Karpas-422 (cell line): ENCODE measurements around the gene NKG7. TPM values are rescaled to one million over a fixed set of nuclear protein-coding genes. Genes with fewer than 3 reads are reported as not detected.

ENCODE experiments used
- DNase-seq: peaks from one replicate; pipeline ENCODE4 v3.0.0-alpha.2; 2015
- H2AFZ ChIP-seq: fragments of 200-600 bp; sonication (generic); 2 replicates; pipeline ENCODE4 v1.6.1; 2014; ENCODE audit warnings: antibody characterized with exemption, low read length, mixed read lengths
- H3K27ac ChIP-seq: fragments of 200-600 bp; sonication (generic); 2 replicates; pipeline ENCODE4 v1.5.1; 2014; ENCODE audit warnings: mild to moderate bottlenecking, low read length, moderate library complexity
- H3K27me3 ChIP-seq: fragments of 200-600 bp; sonication (generic); 2 replicates; pipeline ENCODE4 v1.6.1; 2014; ENCODE audit warnings: low read length, mixed read lengths
- H3K36me3 ChIP-seq: fragments of 200-600 bp; sonication (generic); 2 replicates; pipeline ENCODE4 v1.6.1; 2014; ENCODE audit warnings: low read length, mixed read lengths; ENCODE audit not compliant: insufficient read depth
- H3K4me1 ChIP-seq: fragments of 200-600 bp; sonication (generic); 2 replicates; pipeline ENCODE4 v1.6.1; 2014; ENCODE audit warnings: mild to moderate bottlenecking, low read length, mixed read lengths
- H3K4me2 ChIP-seq: fragments of 200-600 bp; sonication (generic); 2 replicates; pipeline ENCODE4 v1.6.1; 2014; ENCODE audit warnings: low read length, low read depth, mild to moderate bottlenecking; ENCODE audit not compliant: poor library complexity, severe bottlenecking
- H3K4me3 ChIP-seq: fragments of 200-600 bp; sonication (generic); 2 replicates; pipeline ENCODE4 v1.5.1; 2014; ENCODE audit warnings: mild to moderate bottlenecking, antibody characterized with exemption, low read length, mixed read lengths
- H3K79me2 ChIP-seq: fragments of 200-600 bp; sonication (generic); 2 replicates; pipeline ENCODE4 v1.6.1; 2014; ENCODE audit warnings: mild to moderate bottlenecking, low read length, mixed read lengths
- H3K9ac ChIP-seq: fragments of 200-600 bp; sonication (generic); 2 replicates; pipeline ENCODE4 v1.6.0; 2014; ENCODE audit warnings: low read length
- H3K9me2 ChIP-seq: fragments of 200-600 bp; sonication (generic), shearing (Covaris generic); replicated peaks from 2 replicates; pipeline ENCODE4 v1.6.0; 2014; ENCODE audit warnings: mild to moderate bottlenecking, low read length, moderate library complexity; ENCODE audit not compliant: insufficient read depth
- H3K9me3 ChIP-seq: fragments of 300-700, 200-600 bp; sonication (generic); 2 replicates; pipeline ENCODE4 v1.6.1; 2014; ENCODE audit warnings: low read length, mixed read lengths
- H4K20me1 ChIP-seq: fragments of 200-600 bp; sonication (generic); 2 replicates; pipeline ENCODE4 v1.6.1; 2014; ENCODE audit warnings: mild to moderate bottlenecking, antibody characterized with exemption, low read length, low read depth; ENCODE audit not compliant: insufficient read depth
- total RNA-seq: library from RNA; depleted of rRNA; stranded (reverse); fragments of >200 nt; shearing (Covaris generic); gene quantifications from 2 replicates; pipeline ENCODE4 v1.2.3, GENCODE V29; 2014; ENCODE audit warnings: low replicate concordance

NKG7 gene
- total RNA-seq, 1 experiment from 2014 or later, result not detected

GRCh38 chr19:51382004-51382403, 9.6 kb upstream of the NKG7 start:
- Histone ChIP-seq H4K20me1 (no peaks in the 10 kb centered on the region), H3K9me2 (no peaks in the 10 kb centered on the region), H3K36me3 (no peaks in the 10 kb centered on the region), H3K4me3 (no peak overlapping the region), H3K79me2 (no peaks in the 10 kb centered on the region), H3K4me2 (no peak overlapping the region), H3K9me3 (no peaks in the 10 kb centered on the region), H3K4me1 (no peaks in the 10 kb centered on the region), H3K27me3 (no peaks in the 10 kb centered on the region; the same call in 1 of the 2 replicates), H3K9ac (no peak overlapping the region), H2AFZ (no peak overlapping the region), H3K27ac (no peak overlapping the region)
- no peak for DNase-seq

DNA sequence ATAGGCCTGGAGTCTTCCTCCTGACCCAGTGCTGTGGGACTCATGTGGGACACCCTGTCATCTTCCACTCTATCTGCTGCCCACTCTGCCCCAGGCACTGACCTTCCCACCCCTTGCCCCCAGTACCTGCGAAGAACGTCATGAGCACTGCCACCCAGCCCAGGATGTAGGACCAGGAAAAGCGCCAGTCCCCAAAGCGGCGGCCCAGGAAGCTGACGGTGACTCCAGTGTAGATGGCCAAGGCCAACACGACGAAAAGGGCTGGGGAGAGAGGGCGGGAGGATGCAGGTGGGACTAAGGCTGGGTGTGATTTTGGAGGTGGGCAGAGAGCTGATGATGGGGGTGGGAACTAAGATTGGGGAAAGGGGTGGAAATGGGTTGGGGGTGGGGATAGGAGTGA, 7.9 kb upstream of the NKG7 start:
- Histone ChIP-seq H3K36me3 (no peaks in the 10 kb centered on the region), H3K9me2 (no peaks in the 10 kb centered on the region), H3K79me2 (no peaks in the 10 kb centered on the region), H3K4me1 (no peaks in the 10 kb centered on the region), H3K27ac (no peak overlapping the region), H3K4me2 (no peak overlapping the region), H3K4me3 (no peak overlapping the region), H3K9me3 (no peaks in the 10 kb centered on the region), H3K27me3 (no peaks in the 10 kb centered on the region; the same call in 1 of the 2 replicates), H3K9ac (no peak overlapping the region), H2AFZ (no peak overlapping the region), H4K20me1 (no peaks in the 10 kb centered on the region)
- no peak for DNase-seq

DNA sequence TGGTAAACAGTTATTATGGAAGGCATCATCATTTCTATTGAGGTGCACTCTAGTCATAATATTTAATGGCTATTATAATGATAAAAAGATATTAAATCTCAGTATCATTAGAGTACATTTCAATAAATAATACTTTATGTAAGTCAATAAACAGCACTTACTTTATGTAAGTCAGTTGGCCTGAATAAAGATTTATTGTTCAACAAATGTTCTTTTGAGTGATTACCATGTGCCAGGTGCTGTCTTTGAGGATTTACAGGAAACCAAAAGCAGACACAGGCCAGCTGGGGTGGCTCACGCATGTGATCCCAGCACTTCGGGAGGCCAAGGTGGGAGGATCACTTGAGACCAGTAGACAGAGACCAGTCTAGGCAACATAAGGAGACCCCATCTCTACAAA, 5.0 kb upstream of the NKG7 start:
- Histone ChIP-seq H3K27ac (no peak overlapping the region), H4K20me1 (no peaks in the 10 kb centered on the region), H3K27me3 (no peaks in the 10 kb centered on the region; the same call in 1 of the 2 replicates), H3K4me2 (no peak overlapping the region), H2AFZ (no peak overlapping the region), H3K4me3 (no peak overlapping the region), H3K79me2 (no peaks in the 10 kb centered on the region), H3K9ac (no peak overlapping the region), H3K9me2 (no peaks in the 10 kb centered on the region), H3K36me3 (no peaks in the 10 kb centered on the region), H3K9me3 (no peaks in the 10 kb centered on the region), H3K4me1 (peaks cover 4% of the 10 kb centered on the region)
- DNase-seq, result no peak

- H3K4me3 ChIP-seq, result no peak overlapping the region
- no peak overlapping the region for H2AFZ ChIP-seq
- no peaks in the 10 kb centered on the region for H3K9me2 ChIP-seq
- H3K79me2 ChIP-seq, result no peaks in the 10 kb centered on the region
- H3K9ac ChIP-seq, result no peak overlapping the region
- no peak overlapping the region for H3K27ac ChIP-seq
- no peaks in the 10 kb centered on the region for H3K27me3 ChIP-seq
- no peak for DNase-seq
- no peak overlapping the region for H3K4me2 ChIP-seq
- no peaks in the 10 kb centered on the region for H4K20me1 ChIP-seq
- peaks cover 8% of the 10 kb centered on the region for H3K4me1 ChIP-seq
- no peaks in the 10 kb centered on the region for H3K9me3 ChIP-seq
- H3K36me3 ChIP-seq, result no peaks in the 10 kb centered on the region
Measured at GRCh38 chr19:51375504-51376221, 3.2 kb upstream of the NKG7 start.

- Histone ChIP-seq H3K79me2 (no peaks in the 10 kb centered on the region), H3K9me3 (no peaks in the 10 kb centered on the region), H2AFZ (no peak overlapping the region), H3K9me2 (no peaks in the 10 kb centered on the region), H3K4me3 (no peak overlapping the region), H3K4me2 (no peak overlapping the region), H3K36me3 (no peaks in the 10 kb centered on the region), H3K9ac (peak overlapping the region; percentile 11; the same call in 1 of the 2 replicates), H3K27ac (no peak overlapping the region), H4K20me1 (no peaks in the 10 kb centered on the region), H3K27me3 (no peaks in the 10 kb centered on the region), H3K4me1 (peaks cover 18% of the 10 kb centered on the region)
- no peak for DNase-seq
Measured at GRCh38 chr19:51372021-51372648, 319 bp downstream of the NKG7 start.

DNA sequence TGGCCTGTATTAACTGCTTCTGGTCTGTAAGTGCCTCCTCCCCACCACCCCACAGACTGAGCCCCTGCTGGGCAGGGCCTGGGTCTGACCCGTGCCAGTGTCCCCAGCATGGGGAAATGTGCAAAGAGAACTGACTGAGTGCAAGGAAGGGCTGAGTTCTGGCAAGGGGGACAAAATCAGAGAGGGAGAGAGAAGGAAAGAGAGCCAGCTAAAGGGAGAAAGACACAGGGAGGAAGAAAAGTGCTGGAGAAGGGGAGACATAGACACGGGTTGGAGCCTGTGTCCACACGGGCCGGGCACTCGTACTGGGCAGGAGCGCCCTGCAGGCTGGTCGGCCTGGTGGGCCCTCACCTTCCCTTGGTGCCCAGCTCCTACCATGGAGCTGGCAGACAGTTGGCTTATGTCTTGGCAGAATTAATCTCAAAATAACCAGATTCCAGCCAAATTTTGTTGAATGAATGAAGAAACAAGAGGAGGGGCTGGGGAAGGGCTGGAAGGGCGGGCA, 1.2 kb downstream of the NKG7 start:
- H3K9me3 ChIP-seq, result no peaks in the 10 kb centered on the region
- peaks cover 5% of the 10 kb centered on the region for H3K79me2 ChIP-seq
- H3K9me2 ChIP-seq, result no peaks in the 10 kb centered on the region
- H3K4me1 ChIP-seq, result peaks cover 18% of the 10 kb centered on the region
- H3K36me3 ChIP-seq, result no peaks in the 10 kb centered on the region
- H2AFZ ChIP-seq, result no peak overlapping the region
- H3K4me3 ChIP-seq, result no peak overlapping the region
- no peaks in the 10 kb centered on the region for H3K27me3 ChIP-seq
- H4K20me1 ChIP-seq, result no peaks in the 10 kb centered on the region
- H3K4me2 ChIP-seq, result no peak overlapping the region
- H3K27ac ChIP-seq, result no peak overlapping the region
- DNase-seq, result no peak
- no peak overlapping the region for H3K9ac ChIP-seq

- Histone ChIP-seq H3K4me2 (no peak overlapping the region), H4K20me1 (no peaks in the 10 kb centered on the region), H3K79me2 (peaks cover 14% of the 10 kb centered on the region), H3K9me3 (no peaks in the 10 kb centered on the region), H3K9me2 (no peaks in the 10 kb centered on the region), H3K27ac (no peak overlapping the region), H3K9ac (no peak overlapping the region), H3K4me1 (peaks cover 21% of the 10 kb centered on the region), H3K4me3 (no peak overlapping the region), H3K27me3 (no peaks in the 10 kb centered on the region), H3K36me3 (no peaks in the 10 kb centered on the region), H2AFZ (no peak overlapping the region)
- DNase-seq, result peak; percentile 52
Measured at GRCh38 chr19:51370230-51370629, 2.2 kb downstream of the NKG7 start.

- H3K4me1 ChIP-seq, result peaks cover 36% of the 10 kb centered on the region
- peak within 1 kb of the TSS; percentile 64 for H3K27ac ChIP-seq
- no peaks in the 10 kb centered on the region for H3K36me3 ChIP-seq
- H3K4me2 ChIP-seq, result peak within 1 kb of the TSS; percentile 89
- H3K27me3 ChIP-seq, result no peaks in the 10 kb centered on the region
- peak; percentile 57 for DNase-seq
- peak within 1 kb of the TSS; percentile 90 for H3K4me3 ChIP-seq
- H3K9me3 ChIP-seq, result no peaks in the 10 kb centered on the region
- peak within 1 kb of the TSS; percentile 96 for H3K9ac ChIP-seq
- peak within 1 kb of the TSS; percentile 33; the same call in 1 of the 2 replicates for H2AFZ ChIP-seq
- peaks cover 28% of the 10 kb centered on the region for H3K79me2 ChIP-seq
- H3K9me2 ChIP-seq, result no peaks in the 10 kb centered on the region
- H4K20me1 ChIP-seq, result no peaks in the 10 kb centered on the region
Measured at GRCh38 chr19:51368366-51369282, 3.8 kb downstream of the NKG7 start, which contains the start of gene CLDND2. Gene CLDND2, minus strand, starts transcription at chr19:51369003. Its CDS starts 426 bp downstream, at chr19:51368577.
